Activated naive CD4-positive, alpha-beta T cell treated with anti-CD3 and anti-CD28 coated beads, Interleukin-2, amount 50 U/mL, for 16 hours (primary cell): ENCODE results near the gene KCNK15.
"Not testable (repeated sequence)": the region's sequence is repeated elsewhere in the genome, so short reads cannot be mapped to it uniquely, and the experiment has no call there.

Source experiments
- DNase-seq: peaks from one replicate; pipeline ENCODE4 v3.0.0-alpha.2; 2020

The KCNK15 gene

GRCh38 chr20:44745598-44746366 lies at the start of gene KCNK15:
Gene KCNK15, plus strand, starts transcription at chr20:44745865. Its CDS starts 46 bp downstream, at chr20:44745911.
- peak; percentile 70 for DNase-seq

- no peak for DNase-seq
Observed at GRCh38 chr20:44696315-44696714, 49.4 kb upstream of the KCNK15 start.

- DNase-seq: not testable (repeated sequence)
Observed at GRCh38 chr20:44697041-44697440, 48.6 kb upstream of the KCNK15 start.

GRCh38 chr20:44698351-44698750 lies 47.3 kb upstream of the KCNK15 start:
- no peak for DNase-seq

GRCh38 chr20:44700306-44700705 lies 45.4 kb upstream of the KCNK15 start:
- DNase-seq: no peak

GRCh38 chr20:44701118-44701857 lies 44.4 kb upstream of the KCNK15 start:
- DNase-seq: no peak

- no peak for DNase-seq
Observed at GRCh38 chr20:44701858-44702256, 43.8 kb upstream of the KCNK15 start.

- DNase-seq: no peak
Observed at GRCh38 chr20:44702776-44703175, 42.9 kb upstream of the KCNK15 start.

- no peak for DNase-seq
Observed at GRCh38 chr20:44703183-44703925, 42.3 kb upstream of the KCNK15 start.

- DNase-seq: no peak
Observed at GRCh38 chr20:44703956-44704488, 41.6 kb upstream of the KCNK15 start.

GRCh38 chr20:44704551-44704971 lies 41.1 kb upstream of the KCNK15 start:
- DNase-seq: no peak

GRCh38 chr20:44705364-44706094 lies 40.1 kb upstream of the KCNK15 start:
- no peak for DNase-seq

- DNase-seq: no peak
Observed at GRCh38 chr20:44706301-44707017, 39.2 kb upstream of the KCNK15 start.

- DNase-seq: no peak
Observed at GRCh38 chr20:44707018-44707579, 38.6 kb upstream of the KCNK15 start.

GRCh38 chr20:44709380-44709779 lies 36.3 kb upstream of the KCNK15 start:
- DNase-seq: no peak

- no peak for DNase-seq
Observed at GRCh38 chr20:44709797-44710196, 35.9 kb upstream of the KCNK15 start.

GRCh38 chr20:44711237-44711636 lies 34.4 kb upstream of the KCNK15 start:
- no peak for DNase-seq

GRCh38 chr20:44714102-44714700 lies 31.5 kb upstream of the KCNK15 start:
- no peak for DNase-seq

GRCh38 chr20:44714701-44715498 lies 30.8 kb upstream of the KCNK15 start, which contains the start of gene CCN5:
Gene CCN5, plus strand, starts transcription at chr20:44715369. Its CDS starts 22 bp downstream, at chr20:44715391.
- DNase-seq: no peak
